ENCODE data around the gene ESPN.
"Not testable (repeated sequence)": the region's sequence is repeated elsewhere in the genome, so short reads cannot be mapped to it uniquely, and the experiment has no call there.

ESPN gene

DNA sequence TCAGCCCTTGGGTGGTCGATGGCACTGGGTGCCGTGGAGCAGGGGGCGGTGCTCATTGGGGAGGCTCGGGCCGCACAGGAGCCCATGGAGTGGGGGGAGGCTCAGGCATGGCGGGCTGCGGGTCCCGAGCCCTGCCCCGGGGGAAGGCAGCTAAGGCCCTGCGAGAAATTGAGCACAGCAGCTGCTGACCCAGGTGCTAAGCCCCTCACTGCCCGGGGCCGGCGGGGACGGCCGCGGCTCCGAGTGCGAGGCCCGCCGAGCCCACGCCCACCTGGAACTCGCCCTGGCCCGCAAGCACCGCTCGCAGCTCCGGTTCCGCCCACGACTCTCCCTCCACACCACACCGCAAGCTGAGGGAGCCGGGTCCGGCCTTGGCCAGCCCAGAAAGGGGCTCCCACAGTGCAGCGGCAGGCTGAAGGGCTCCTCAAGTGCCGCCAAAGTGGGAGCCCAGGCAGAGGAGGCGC is 28.8 kb upstream of the ESPN start:
- not testable (repeated sequence) for H3K79me1 ChIP-seq (ENCODE audit: low read length)
- no CpG with 5 or more reads among the region's 34 CpGs for WGBS (ENCODE audit: extremely low coverage, insufficient coverage, insufficient read length)

DNA sequence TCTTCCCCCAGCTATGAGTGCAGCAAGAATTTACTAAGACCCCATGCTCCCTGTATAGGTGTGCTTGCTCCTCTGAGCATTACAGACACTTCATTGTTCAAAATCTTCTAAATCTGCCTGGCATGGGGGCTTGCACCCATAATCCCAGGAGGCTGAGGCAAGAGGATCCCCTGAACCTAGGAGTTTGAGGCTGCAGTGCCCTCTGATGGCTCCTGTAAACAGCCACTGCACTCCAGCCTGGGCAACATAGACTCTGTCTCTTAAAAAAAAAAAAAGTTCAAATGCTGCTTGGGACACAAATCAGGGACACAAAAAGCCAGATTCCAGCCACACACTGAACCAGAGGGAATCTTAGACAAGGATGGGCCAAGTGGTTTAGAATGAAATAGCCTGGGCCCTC is 27.6 kb upstream of the ESPN start:
- H3K79me2 ChIP-seq (ENCODE audit: control insufficient read depth, insufficient read depth, low read length, poor library complexity): peaks cover 2% of the 10 kb centered on the region
- no peak overlapping the region for H4K8ac ChIP-seq (ENCODE audit: low read depth, low read length)
- no peak overlapping the region for H3K4ac ChIP-seq (ENCODE audit: low read depth, low read length)
- H3K9me3 ChIP-seq (ENCODE audit: insufficient read depth, low read depth, low read length): no peaks in the 10 kb centered on the region
- H3K4me2 ChIP-seq (ENCODE audit: low read length): no peak overlapping the region
- no peak overlapping the region for H2BK5ac ChIP-seq (ENCODE audit: low read depth, low read length, poor library complexity)
- no peak overlapping the region for H3K9ac ChIP-seq (ENCODE audit: low read length)
- H4K12ac ChIP-seq (ENCODE audit: low read depth, low read length): no peak overlapping the region
- no peak overlapping the region for H3K18ac ChIP-seq (ENCODE audit: low read length)
- no peak overlapping the region for H2AFZ ChIP-seq (ENCODE audit: insufficient read depth, low read length, poor library complexity)
- no peaks in the 10 kb centered on the region for H3K27me3 ChIP-seq (ENCODE audit: insufficient read depth, low read length)
- no peak overlapping the region for H3K4me3 ChIP-seq (ENCODE audit: low read depth, low read length)
- no peak overlapping the region for H2BK120ac ChIP-seq (ENCODE audit: insufficient read depth, low read length, poor library complexity)
- no peak overlapping the region for H4K91ac ChIP-seq (ENCODE audit: low read depth, low read length)
- H3K79me1 ChIP-seq (ENCODE audit: low read length): peaks cover 4% of the 10 kb centered on the region
- no peak overlapping the region for H3K27ac ChIP-seq (ENCODE audit: low read depth, low read length)
- H3K36me3 ChIP-seq (ENCODE audit: control insufficient read depth in 1 of 2, insufficient read depth in 2 of 2, low read length in 2 of 2): no peaks in the 10 kb centered on the region
- H2AK5ac ChIP-seq (ENCODE audit: low read length): no peak overlapping the region
- H3K4me1 ChIP-seq (ENCODE audit: control insufficient read depth in 1 of 2, insufficient read depth in 2 of 2, low read length in 2 of 2): peaks cover 5 to 9% of the 10 kb centered on the region in 2 experiments
- no peak for DNase-seq
- no peak overlapping the region for H2BK12ac ChIP-seq (ENCODE audit: low read length)
- H3K23ac ChIP-seq (ENCODE audit: low read length): no peak overlapping the region
- no peak overlapping the region for H3K14ac ChIP-seq (ENCODE audit: low read length)

More for the DNA sequence above, 28.8 kb upstream of the ESPN start:
- H3K27ac ChIP-seq (ENCODE audit: low read depth, low read length); H4K8ac ChIP-seq (ENCODE audit: low read depth, low read length); H3K36me3 ChIP-seq (ENCODE audit: control insufficient read depth in 1 of 2, insufficient read depth in 2 of 2, low read length in 2 of 2); H3K4me2 ChIP-seq (ENCODE audit: low read length); H2BK12ac ChIP-seq (ENCODE audit: low read length); H4K12ac ChIP-seq (ENCODE audit: low read depth, low read length); H2AK5ac ChIP-seq (ENCODE audit: low read length); H4K91ac ChIP-seq (ENCODE audit: low read depth, low read length); H2BK120ac ChIP-seq (ENCODE audit: insufficient read depth, low read length, poor library complexity); DNase-seq; H3K4me3 ChIP-seq (ENCODE audit: low read depth, low read length); H2AFZ ChIP-seq (ENCODE audit: insufficient read depth, low read length, poor library complexity); H3K23ac ChIP-seq (ENCODE audit: low read length); H3K9me3 ChIP-seq (ENCODE audit: insufficient read depth, low read depth, low read length); H3K79me2 ChIP-seq (ENCODE audit: control insufficient read depth, insufficient read depth, low read length, poor library complexity); H3K27me3 ChIP-seq (ENCODE audit: insufficient read depth, low read length); H3K14ac ChIP-seq (ENCODE audit: low read length); H3K4ac ChIP-seq (ENCODE audit: low read depth, low read length); H2BK5ac ChIP-seq (ENCODE audit: low read depth, low read length, poor library complexity); H3K18ac ChIP-seq (ENCODE audit: low read length); H3K9ac ChIP-seq (ENCODE audit: low read length): not testable (repeated sequence)
- H3K4me1 ChIP-seq (ENCODE audit: control insufficient read depth in 1 of 2, insufficient read depth in 2 of 2, low read length in 2 of 2): peaks cover 5 to 10% of the 10 kb centered on the region in 2 experiments

DNA sequence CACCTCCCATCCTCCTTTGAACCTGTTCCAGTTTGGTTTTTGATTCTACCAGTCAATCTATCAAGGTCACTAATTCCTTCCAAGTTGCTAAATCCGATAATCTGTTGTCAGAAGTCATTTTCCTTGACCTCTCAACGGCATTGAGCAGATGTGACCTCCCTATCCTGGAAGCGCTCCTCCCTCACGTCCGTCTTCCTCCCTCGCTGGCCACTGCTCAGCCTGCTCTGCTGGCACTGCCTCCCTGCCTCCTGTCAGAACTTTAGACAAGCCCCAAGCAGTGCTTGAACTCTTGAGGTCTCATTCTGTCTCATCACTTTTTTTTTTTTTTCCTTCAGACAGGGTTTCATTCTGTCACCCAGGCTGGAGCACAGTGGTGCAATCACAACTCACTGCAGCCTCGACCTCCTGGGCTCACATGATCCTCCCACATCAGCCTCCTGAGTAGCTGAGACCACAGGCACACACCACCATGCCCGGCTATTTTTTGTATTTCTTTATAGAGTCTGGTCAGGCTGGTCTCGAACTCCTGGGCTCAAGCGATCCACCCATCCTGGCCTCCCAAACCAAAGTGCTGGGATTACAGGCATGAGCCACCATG is 26.6 kb upstream of the ESPN start:
- H3K4me2 ChIP-seq (ENCODE audit: low read length): no peak overlapping the region
- H4K12ac ChIP-seq (ENCODE audit: low read depth, low read length): no peak overlapping the region
- H3K27ac ChIP-seq (ENCODE audit: low read depth, low read length): no peak overlapping the region
- H3K9me3 ChIP-seq (ENCODE audit: insufficient read depth, low read depth, low read length): no peaks in the 10 kb centered on the region
- H2BK5ac ChIP-seq (ENCODE audit: low read depth, low read length, poor library complexity): no peak overlapping the region
- no peak overlapping the region for H2AFZ ChIP-seq (ENCODE audit: insufficient read depth, low read length, poor library complexity)
- no peak overlapping the region for H3K4me3 ChIP-seq (ENCODE audit: low read depth, low read length)
- DNase-seq: no peak
- no peak overlapping the region for H2BK12ac ChIP-seq (ENCODE audit: low read length)
- H3K36me3 ChIP-seq (ENCODE audit: control insufficient read depth in 1 of 2, insufficient read depth in 2 of 2, low read length in 2 of 2): no peaks in the 10 kb centered on the region
- H3K4me1 ChIP-seq (ENCODE audit: control insufficient read depth in 1 of 2, insufficient read depth in 2 of 2, low read length in 2 of 2): peaks cover 2 to 5% of the 10 kb centered on the region in 2 experiments
- H4K91ac ChIP-seq (ENCODE audit: low read depth, low read length): no peak overlapping the region
- no peaks in the 10 kb centered on the region for H3K27me3 ChIP-seq (ENCODE audit: insufficient read depth, low read length)
- H3K23ac ChIP-seq (ENCODE audit: low read length): no peak overlapping the region
- no peak overlapping the region for H2BK120ac ChIP-seq (ENCODE audit: insufficient read depth, low read length, poor library complexity)
- peaks cover 4% of the 10 kb centered on the region for H3K79me1 ChIP-seq (ENCODE audit: low read length)
- H3K79me2 ChIP-seq (ENCODE audit: control insufficient read depth, insufficient read depth, low read length, poor library complexity): peaks cover 2% of the 10 kb centered on the region
- H3K9ac ChIP-seq (ENCODE audit: low read length): no peak overlapping the region
- WGBS (ENCODE audit: extremely low coverage, insufficient coverage, insufficient read length): no CpG with 5 or more reads among the region's 10 CpGs
- no peak overlapping the region for H4K8ac ChIP-seq (ENCODE audit: low read depth, low read length)
- no peak overlapping the region for H3K14ac ChIP-seq (ENCODE audit: low read length)
- H3K4ac ChIP-seq (ENCODE audit: low read depth, low read length): no peak overlapping the region
- no peak overlapping the region for H3K18ac ChIP-seq (ENCODE audit: low read length)
- H2AK5ac ChIP-seq (ENCODE audit: low read length): no peak overlapping the region

DNA sequence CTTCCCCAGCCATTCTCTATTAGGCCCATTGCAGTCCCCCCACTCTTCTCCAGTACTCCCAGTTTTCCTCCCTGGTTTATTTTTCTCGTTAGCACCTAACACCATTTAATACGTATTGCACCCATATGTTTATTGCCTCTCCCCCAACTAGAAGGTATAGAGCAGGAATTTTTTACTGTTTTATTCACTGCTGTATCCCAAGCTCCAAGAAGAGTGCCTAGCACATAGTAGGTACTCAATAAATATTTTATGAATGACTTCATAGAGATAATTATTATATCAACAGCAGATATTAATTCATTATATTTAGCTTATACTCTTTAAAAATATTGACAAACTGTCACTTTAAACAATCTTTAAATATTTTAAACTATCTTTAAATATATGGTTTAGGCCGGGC is 25.3 kb upstream of the ESPN start:
- Histone ChIP-seq H3K4ac (ENCODE audit: low read depth, low read length) (no peak overlapping the region), H3K27ac (ENCODE audit: low read depth, low read length) (no peak overlapping the region), H2BK5ac (ENCODE audit: low read depth, low read length, poor library complexity) (no peak overlapping the region), H3K18ac (ENCODE audit: low read length) (no peak overlapping the region), H3K4me2 (ENCODE audit: low read length) (no peak overlapping the region), H3K4me1 (ENCODE audit: control insufficient read depth in 1 of 2, insufficient read depth in 2 of 2, low read length in 2 of 2) (peaks cover 0 to under 1% of the 10 kb centered on the region in 2 experiments), H2AK5ac (ENCODE audit: low read length) (no peak overlapping the region), H3K9me3 (ENCODE audit: insufficient read depth, low read depth, low read length) (no peaks in the 10 kb centered on the region), H3K14ac (ENCODE audit: low read length) (no peak overlapping the region), H2AFZ (ENCODE audit: insufficient read depth, low read length, poor library complexity) (no peak overlapping the region), H4K8ac (ENCODE audit: low read depth, low read length) (no peak overlapping the region), H3K27me3 (ENCODE audit: insufficient read depth, low read length) (no peaks in the 10 kb centered on the region), H3K36me3 (ENCODE audit: control insufficient read depth in 1 of 2, insufficient read depth in 2 of 2, low read length in 2 of 2) (no peaks in the 10 kb centered on the region), H3K79me2 (ENCODE audit: control insufficient read depth, insufficient read depth, low read length, poor library complexity) (no peaks in the 10 kb centered on the region), H3K23ac (ENCODE audit: low read length) (no peak overlapping the region), H4K12ac (ENCODE audit: low read depth, low read length) (no peak overlapping the region), H3K4me3 (ENCODE audit: low read depth, low read length) (no peak overlapping the region), H2BK120ac (ENCODE audit: insufficient read depth, low read length, poor library complexity) (no peak overlapping the region), H2BK12ac (ENCODE audit: low read length) (no peak overlapping the region), H4K91ac (ENCODE audit: low read depth, low read length) (no peak overlapping the region), H3K79me1 (ENCODE audit: low read length) (no peaks in the 10 kb centered on the region), H3K9ac (ENCODE audit: low read length) (no peak overlapping the region)
- no CpG with 5 or more reads among the region's 3 CpGs for WGBS (ENCODE audit: extremely low coverage, insufficient coverage, insufficient read length)
- DNase-seq: no peak
